RKO (cell line): ENCODE data around the gene POU3F2.

Source experiments
- DNase-seq: peaks from one replicate; pipeline ENCODE4 v3.0.0-alpha.2; 2016; ENCODE audit warnings: low spot score

The POU3F2 gene

DNA sequence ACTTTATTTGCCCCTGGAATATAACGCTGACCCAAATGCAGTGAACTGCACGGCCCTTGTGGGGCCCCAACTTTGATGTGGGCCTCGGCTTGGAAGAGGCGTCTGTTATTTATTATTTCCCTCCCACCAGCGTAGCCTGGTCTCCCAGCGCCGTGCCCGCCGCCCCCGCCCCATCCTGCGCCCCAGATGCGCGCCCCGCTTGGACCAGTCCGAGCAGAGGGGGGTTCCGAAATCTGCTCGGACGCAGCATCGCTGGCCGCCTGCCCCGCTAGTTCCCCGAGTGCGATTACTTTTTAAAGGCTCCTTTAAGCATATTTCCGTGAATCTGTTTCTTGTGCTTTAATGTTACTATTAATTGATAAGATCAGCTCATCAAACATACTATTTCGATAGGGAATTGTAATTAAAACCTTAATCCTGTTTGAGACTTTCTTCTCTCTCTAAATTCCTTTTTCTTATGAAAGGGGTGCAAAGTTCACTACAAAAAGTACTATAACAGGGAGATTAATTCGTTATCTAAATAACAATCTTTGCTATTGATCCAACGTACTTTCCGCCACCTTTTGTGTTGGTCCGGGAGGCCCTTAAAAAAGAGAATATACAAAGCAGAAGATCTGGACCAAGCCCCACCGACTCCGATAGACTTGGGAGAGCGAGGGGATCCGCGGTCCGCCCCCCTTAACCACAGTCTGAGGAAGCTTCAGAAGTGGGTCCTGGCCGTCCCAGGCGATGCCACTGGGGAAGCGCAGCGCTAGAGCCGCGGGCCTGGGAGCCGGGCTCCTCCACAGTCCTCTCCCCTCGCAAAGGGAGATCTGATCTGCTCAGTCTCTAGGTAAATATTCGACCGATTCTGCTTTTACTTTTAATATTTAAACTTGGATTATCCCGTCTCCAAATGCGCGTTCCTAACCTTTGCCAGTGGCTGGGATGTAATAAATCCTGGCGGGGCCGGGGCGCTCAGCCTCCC lies 10.2 kb downstream of the POU3F2 start:
- no peak for DNase-seq

- peak; percentile 67 for DNase-seq
Observed at GRCh38 chr6:98845211-98846020, 11.0 kb downstream of the POU3F2 start.

DNA sequence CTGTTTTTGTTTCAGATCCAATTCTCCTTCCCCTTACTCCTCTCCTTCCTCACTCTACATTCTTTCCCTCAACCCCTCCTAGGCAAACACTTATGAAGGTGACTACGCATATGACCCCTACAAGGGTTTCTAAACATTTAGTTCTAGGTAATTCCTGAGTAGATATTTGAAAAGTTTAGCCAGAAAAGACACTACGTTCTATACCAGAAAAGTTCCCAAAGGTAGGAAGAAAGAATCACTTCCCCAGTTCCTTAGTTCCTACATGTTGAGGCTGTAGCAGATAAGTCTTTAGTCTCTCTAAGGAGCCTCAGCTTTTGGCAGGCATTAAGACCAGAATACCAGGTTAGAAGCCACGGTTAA lies 11.6 kb downstream of the POU3F2 start:
- DNase-seq = no peak

DNA sequence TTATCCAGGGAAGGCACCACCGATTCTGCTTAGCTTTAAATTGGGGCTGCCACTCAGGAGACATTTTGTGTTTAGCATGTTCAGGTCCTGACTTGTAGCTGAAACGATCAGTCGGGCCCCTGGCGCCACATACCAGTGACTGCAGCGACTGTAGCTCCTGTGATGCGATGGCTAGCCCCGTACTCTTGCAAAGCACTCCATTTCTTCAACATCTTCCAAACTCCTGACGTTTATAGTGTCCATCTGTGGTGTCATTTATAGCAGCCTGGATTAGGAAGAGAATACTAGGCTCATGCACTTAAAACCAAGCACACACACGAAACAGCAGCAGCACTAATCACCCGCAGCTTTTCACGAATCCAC lies 13.0 kb downstream of the POU3F2 start:
- no peak for DNase-seq

- DNase-seq = no peak
Observed at GRCh38 chr6:98847779-98848538, 13.6 kb downstream of the POU3F2 start.

DNA sequence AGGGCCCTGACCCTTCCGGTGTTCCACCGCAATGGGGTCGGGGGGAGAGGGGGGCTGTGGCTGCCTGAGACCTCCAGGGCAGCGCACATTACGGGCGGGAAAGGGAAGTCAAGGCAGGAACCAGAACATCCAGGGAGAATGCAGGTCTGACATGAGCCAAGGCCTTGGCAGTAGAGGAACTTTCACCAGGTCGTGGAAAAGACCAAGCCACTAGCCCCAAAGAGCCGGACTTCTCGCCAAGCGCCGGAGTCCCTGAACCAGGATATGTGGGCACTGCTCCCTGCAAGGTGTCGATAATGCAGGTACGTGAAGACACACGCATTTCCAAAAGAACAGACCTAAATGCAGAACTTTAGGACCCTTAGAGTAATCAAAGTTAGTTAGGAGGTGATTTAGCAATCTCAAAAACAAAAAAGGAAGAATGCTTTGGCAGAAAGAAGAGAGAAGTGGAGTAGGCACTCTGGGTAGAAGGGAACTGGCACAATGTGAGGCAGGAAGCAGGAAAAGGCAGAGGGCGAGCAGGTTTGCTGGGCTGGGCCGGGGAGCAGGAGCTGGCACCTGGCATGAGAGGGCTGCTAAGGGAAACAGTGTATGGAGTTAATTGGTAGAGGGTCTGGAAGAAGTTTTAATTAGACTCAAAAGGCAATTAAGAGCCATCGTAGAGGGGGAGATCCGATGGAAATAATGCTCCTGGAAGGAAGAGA lies 14.3 kb downstream of the POU3F2 start:
- DNase-seq = no peak

DNA sequence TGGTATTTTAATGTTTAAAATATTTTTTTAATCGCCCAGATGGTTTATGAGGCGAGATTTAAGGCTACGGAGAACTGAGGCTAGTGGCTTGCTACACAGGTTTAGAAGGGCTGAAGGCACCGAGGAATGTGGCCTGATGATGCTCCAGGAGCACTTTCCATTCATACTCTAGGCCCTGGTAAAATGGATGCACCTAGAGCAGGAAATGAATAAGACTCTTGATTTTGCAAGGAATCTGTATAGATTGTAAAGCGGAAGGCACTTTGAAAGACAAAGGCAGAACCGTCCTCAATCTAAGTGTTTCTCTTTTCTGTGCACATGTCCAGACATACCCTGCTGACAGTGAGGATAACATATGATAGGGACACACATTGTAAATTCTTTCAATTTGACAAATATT lies 30.1 kb downstream of the POU3F2 start:
- no peak for DNase-seq

GRCh38 chr6:98871057-98871456 lies 36.7 kb downstream of the POU3F2 start:
- no peak for DNase-seq

DNA sequence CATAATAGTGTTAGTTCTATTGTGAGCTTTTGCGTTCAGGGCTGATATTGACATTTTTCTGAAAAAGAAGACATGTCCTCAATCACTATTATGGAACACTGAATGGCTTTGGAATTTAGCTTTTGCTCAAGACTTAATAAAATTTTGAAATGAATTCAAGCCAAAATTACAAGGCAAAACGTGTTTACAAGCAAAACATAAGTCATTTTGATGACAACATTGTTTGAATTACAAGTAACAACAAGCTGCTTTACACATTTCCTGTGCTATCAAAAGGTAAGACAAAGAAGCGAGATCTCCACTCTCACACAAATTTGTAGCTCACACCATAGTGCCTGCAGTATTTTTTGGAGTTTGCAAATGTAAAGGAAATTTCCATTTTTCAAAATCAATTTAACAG lies 37.4 kb downstream of the POU3F2 start:
- DNase-seq = no peak

GRCh38 chr6:98875375-98875774 lies 41.0 kb downstream of the POU3F2 start:
- no peak for DNase-seq

DNA sequence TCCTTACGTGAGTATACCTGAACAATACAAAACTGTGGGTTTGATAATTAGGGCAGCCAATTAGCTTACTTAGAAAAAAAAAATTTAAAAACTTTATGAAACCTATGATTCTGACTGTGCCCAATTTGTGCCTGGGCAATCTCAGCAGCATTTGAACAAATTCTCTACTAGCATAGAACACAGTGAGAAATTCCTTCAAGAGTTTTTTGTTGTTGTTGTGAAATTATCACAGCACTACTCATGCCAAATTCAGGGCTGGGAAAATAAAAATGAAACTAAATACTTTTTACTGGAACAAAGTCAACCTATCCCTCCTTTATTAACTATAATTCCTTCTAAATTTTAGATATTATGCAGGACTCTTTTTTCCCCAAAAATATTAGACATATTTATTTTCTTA lies 42.9 kb downstream of the POU3F2 start:
- DNase-seq = no peak

DNA sequence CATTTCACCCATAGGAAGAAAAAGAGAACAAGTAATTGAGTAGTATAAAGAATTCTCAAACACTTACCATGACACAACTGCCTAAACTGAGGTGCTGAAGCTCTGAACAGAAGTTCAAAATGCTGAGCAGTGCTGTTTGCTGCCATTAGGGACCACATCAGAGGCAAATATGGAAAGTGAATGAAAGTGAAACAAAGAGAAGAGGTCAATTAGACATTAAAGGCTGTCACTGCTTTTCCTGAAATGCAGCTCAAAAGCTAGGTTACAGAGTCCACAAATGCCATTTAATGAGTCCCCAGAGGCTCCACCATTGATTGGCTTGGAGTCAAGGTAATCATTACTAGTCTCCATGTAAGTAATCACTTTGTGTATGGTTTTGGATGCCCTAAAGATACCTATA lies 46.1 kb downstream of the POU3F2 start:
- DNase-seq = no peak

GRCh38 chr6:98885330-98885729 lies 51.0 kb downstream of the POU3F2 start:
- DNase-seq = no peak

GRCh38 chr6:98887650-98888049 lies 53.3 kb downstream of the POU3F2 start:
- DNase-seq = no peak
